Measurements from ENCODE around the gene PRKCE. TPM values are rescaled to one million over a fixed set of nuclear protein-coding genes. Genes with fewer than 3 reads are reported as not detected.

Gene PRKCE
- total RNA-seq, 4 donors from 2014 or later: 10.9 to 19.6 (median 14.9) TPM

- TF ChIP-seq, protein P1, sequence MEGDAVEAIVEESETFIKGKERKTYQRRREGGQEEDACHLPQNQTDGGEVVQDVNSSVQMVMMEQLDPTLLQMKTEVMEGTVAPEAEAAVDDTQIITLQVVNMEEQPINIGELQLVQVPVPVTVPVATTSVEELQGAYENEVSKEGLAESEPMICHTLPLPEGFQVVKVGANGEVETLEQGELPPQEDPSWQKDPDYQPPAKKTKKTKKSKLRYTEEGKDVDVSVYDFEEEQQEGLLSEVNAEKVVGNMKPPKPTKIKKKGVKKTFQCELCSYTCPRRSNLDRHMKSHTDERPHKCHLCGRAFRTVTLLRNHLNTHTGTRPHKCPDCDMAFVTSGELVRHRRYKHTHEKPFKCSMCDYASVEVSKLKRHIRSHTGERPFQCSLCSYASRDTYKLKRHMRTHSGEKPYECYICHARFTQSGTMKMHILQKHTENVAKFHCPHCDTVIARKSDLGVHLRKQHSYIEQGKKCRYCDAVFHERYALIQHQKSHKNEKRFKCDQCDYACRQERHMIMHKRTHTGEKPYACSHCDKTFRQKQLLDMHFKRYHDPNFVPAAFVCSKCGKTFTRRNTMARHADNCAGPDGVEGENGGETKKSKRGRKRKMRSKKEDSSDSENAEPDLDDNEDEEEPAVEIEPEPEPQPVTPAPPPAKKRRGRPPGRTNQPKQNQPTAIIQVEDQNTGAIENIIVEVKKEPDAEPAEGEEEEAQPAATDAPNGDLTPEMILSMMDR (IDR thresholded peaks at IDR 0.05; ENCODE audit: low read depth): no peak
These were observed 579.4 kb downstream of the PRKCE start for GRCh38 chr2:46230677-46231425.

- TF ChIP-seq, protein P1 (IDR thresholded peaks at IDR 0.05; ENCODE audit: low read depth): no peak
These were observed 580.2 kb downstream of the PRKCE start for GRCh38 chr2:46231721-46232120.

DNA sequence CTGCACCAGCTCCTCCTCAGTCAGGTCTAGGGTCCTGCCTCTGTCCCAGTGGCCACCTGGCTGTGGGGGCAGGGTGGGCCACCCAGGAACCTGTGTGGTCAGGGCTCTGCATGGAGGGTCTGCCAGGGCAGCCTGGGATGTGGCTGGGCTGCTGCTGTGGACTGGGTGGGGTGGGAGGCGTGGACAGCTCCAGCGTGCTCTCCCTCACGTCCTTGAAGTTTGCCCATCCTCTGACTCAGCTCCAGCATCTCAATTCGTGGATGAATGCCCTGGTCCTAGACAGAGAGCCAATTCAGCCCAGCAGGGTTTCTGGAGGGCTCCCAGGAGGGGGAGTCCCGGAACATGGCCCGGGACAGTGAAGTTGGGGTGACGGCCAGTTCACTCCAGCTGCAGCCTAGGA lies 581.4 kb downstream of the PRKCE start:
- TF ChIP-seq, protein P1 (IDR thresholded peaks at IDR 0.05; ENCODE audit: low read depth): no peak

GRCh38 chr2:46236006-46236875 lies 584.8 kb downstream of the PRKCE start:
- TF ChIP-seq, protein P1 (IDR thresholded peaks at IDR 0.05; ENCODE audit: low read depth): no peak

GRCh38 chr2:46236876-46237859 lies 585.7 kb downstream of the PRKCE start:
- TF ChIP-seq, protein P1 (IDR thresholded peaks at IDR 0.05; ENCODE audit: low read depth): no peak

Other genes with a start within 250 kb of the PRKCE start
- 10 to 100 TPM; 20.3 to 28.0 (median 23.5) TPM for gene SRBD1, start 40.4 kb upstream of the PRKCE start, total RNA-seq